HG02852 (cell line): Measurements from ENCODE around the gene CHCHD3.
A peak's percentile ranks its signal among the peaks of the same experiment; 100 is the strongest.

ENCODE experiments used
- ATAC-seq: cut with Tn5 transposase; IDR thresholded peaks from one replicate; pipeline ENCODE4 v1.9.1; 2021; ENCODE audit warnings: mild to moderate bottlenecking, moderate library complexity; ENCODE audit not compliant: unreplicated experiment

CHCHD3 gene

GRCh38 chr7:133079296-133079695 is 2.6 kb downstream of the CHCHD3 start:
- ATAC-seq = no peak

- no peak for ATAC-seq
Measured at GRCh38 chr7:133077394-133077793, 4.5 kb downstream of the CHCHD3 start.

GRCh38 chr7:133076142-133076541 is 5.7 kb downstream of the CHCHD3 start:
- no peak for ATAC-seq

- ATAC-seq = no peak
Measured at GRCh38 chr7:133071506-133071905, 10.4 kb downstream of the CHCHD3 start.

GRCh38 chr7:133070562-133070961 is 11.3 kb downstream of the CHCHD3 start:
- ATAC-seq = no peak

GRCh38 chr7:133065301-133065700 is 16.6 kb downstream of the CHCHD3 start:
- no peak for ATAC-seq

GRCh38 chr7:133064082-133064820 is 17.6 kb downstream of the CHCHD3 start:
- no peak for ATAC-seq

- no peak for ATAC-seq
Measured at GRCh38 chr7:133061792-133062191, 20.1 kb downstream of the CHCHD3 start.

- no peak for ATAC-seq
Measured at GRCh38 chr7:133061357-133061756, 20.5 kb downstream of the CHCHD3 start.

- ATAC-seq = no peak
Measured at GRCh38 chr7:133060004-133060403, 21.9 kb downstream of the CHCHD3 start.

GRCh38 chr7:133059263-133059662 is 22.6 kb downstream of the CHCHD3 start:
- ATAC-seq = no peak

- ATAC-seq = no peak
Measured at GRCh38 chr7:133056370-133057238, 25.3 kb downstream of the CHCHD3 start.

- no peak for ATAC-seq
Measured at GRCh38 chr7:133054162-133054840, 27.6 kb downstream of the CHCHD3 start.

GRCh38 chr7:133053321-133053891 is 28.5 kb downstream of the CHCHD3 start:
- ATAC-seq = peak; percentile 63

GRCh38 chr7:133052826-133053225 is 29.1 kb downstream of the CHCHD3 start:
- no peak for ATAC-seq

GRCh38 chr7:133052401-133052756 is 29.5 kb downstream of the CHCHD3 start:
- no peak for ATAC-seq

GRCh38 chr7:133051719-133052400 is 30.0 kb downstream of the CHCHD3 start:
- ATAC-seq = no peak

- no peak for ATAC-seq
Measured at GRCh38 chr7:133051066-133051465, 30.8 kb downstream of the CHCHD3 start.

GRCh38 chr7:133050200-133050995 is 31.5 kb downstream of the CHCHD3 start:
- no peak for ATAC-seq

- no peak for ATAC-seq
Measured at GRCh38 chr7:133048589-133048988, 33.3 kb downstream of the CHCHD3 start.
